ENCODE results near the gene SPECC1. TPM values are rescaled to one million over a fixed set of nuclear protein-coding genes. Genes with fewer than 3 reads are reported as not detected.
"Not testable (repeated sequence)": the region's sequence is repeated elsewhere in the genome, so short reads cannot be mapped to it uniquely, and the experiment has no call there.

Gene SPECC1
- total and polyA plus RNA-seq, 2 of the 13 experiments (the other 11 are each of a cell fraction or from before 2014, with no cell fraction given), result 2.3 to 6.9 TPM

DNA sequence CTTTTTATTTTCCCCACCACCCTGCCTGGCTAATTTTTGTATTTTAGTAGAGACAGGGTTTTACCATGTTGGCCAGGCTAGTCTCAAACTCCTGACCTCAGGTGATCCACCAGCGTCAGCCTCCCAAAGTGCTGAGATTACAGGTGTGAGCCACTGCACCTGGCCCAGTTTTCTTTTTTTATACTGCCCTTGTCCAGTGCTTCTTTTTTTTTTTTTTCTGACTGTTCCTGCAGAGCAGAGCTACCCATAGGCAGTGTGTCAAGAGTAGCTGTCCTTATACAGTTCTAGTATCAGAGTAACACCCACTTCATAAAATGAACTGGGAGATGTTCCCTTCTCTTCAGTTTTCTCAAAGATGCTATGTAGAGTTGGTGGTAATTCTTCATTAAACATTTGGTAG lies 28.1 kb downstream of the SPECC1 start:
- H3K27me3 ChIP-seq (ENCODE audit: control insufficient read depth in 1 of 2, insufficient read depth in 2 of 2, low read length in 2 of 2); H3K4me2 ChIP-seq (ENCODE audit: low read depth, low read length); H3K79me2 ChIP-seq (ENCODE audit: insufficient read depth, low read length); FAIRE-seq; H4K20me1 ChIP-seq (ENCODE audit: insufficient read depth, low read length); H3K27ac ChIP-seq (ENCODE audit: extremely low read length, insufficient read depth, low read length); DNase-seq (ENCODE audit: low spot score); H3K9ac ChIP-seq (ENCODE audit: insufficient read depth, low read depth, low read length); intact Hi-C loops (cut with micrococcal nuclease; ENCODE audit: unreplicated experiment); POLR2A ChIA-PET; H3K4me3 ChIP-seq (replicated peaks in 1 of 3; ENCODE audit: insufficient read depth in 1 of 3, low read depth in 2 of 3, low read length in 3 of 3); H3K4me1 ChIP-seq (ENCODE audit: insufficient read depth, low read length); ATAC-seq; H3K9me3 ChIP-seq (ENCODE audit: low read length); CTCF ChIA-PET (ENCODE audit: low intra/inter-chr PET ratio, low total read pairs); BruUV-seq (replicated peaks); H2AFZ ChIP-seq (ENCODE audit: low read length); in situ Hi-C loops (cut with HindIII; ENCODE audit: extremely low pct_ligation_motif_present, low pct_unique_long_range_greater_than_20kb); H3K36me3 ChIP-seq (replicated peaks in 1 of 2; ENCODE audit: control insufficient read depth in 1 of 2, insufficient read depth in 2 of 2, low read length in 2 of 2): not testable (repeated sequence)
- WGBS (ENCODE audit: low lambda C conversion rate), result 3% methylated on average over 1 of the region's 1 CpG

GRCh38 chr17:20039037-20039436 lies 29.9 kb downstream of the SPECC1 start:
- 0% methylated on average over 2 of the region's 2 CpGs for WGBS (ENCODE audit: low lambda C conversion rate)
- CTCF ChIA-PET (ENCODE audit: low intra/inter-chr PET ratio, low total read pairs), result no interaction called here
- Histone ChIP-seq H3K4me3 (replicated peaks in 1 of 3; ENCODE audit: insufficient read depth in 1 of 3, low read depth in 2 of 3, low read length in 3 of 3) (no peak overlapping the region), H3K4me1 (ENCODE audit: insufficient read depth, low read length) (no peaks in the 10 kb centered on the region), H3K9me3 (ENCODE audit: low read length) (no peaks in the 10 kb centered on the region), H3K27ac (ENCODE audit: extremely low read length, insufficient read depth, low read length) (no peak overlapping the region), H3K36me3 (replicated peaks in 1 of 2; ENCODE audit: control insufficient read depth in 1 of 2, insufficient read depth in 2 of 2, low read length in 2 of 2) (no peaks in the 10 kb centered on the region), H4K20me1 (ENCODE audit: insufficient read depth, low read length) (no peaks in the 10 kb centered on the region), H3K9ac (ENCODE audit: insufficient read depth, low read depth, low read length) (no peak overlapping the region), H3K4me2 (ENCODE audit: low read depth, low read length) (no peak overlapping the region), H2AFZ (ENCODE audit: low read length) (no peak overlapping the region), H3K79me2 (ENCODE audit: insufficient read depth, low read length) (no peaks in the 10 kb centered on the region), H3K27me3 (ENCODE audit: control insufficient read depth in 1 of 2, insufficient read depth in 2 of 2, low read length in 2 of 2) (peaks cover 0 to 13% of the 10 kb centered on the region in 2 experiments; a peak in 2 of 5 replicates)
- no peak for DNase-seq (ENCODE audit: low spot score)
- TF ChIP-seq SMAD1 (CRISPR knock-in tag; IDR thresholded peaks at IDR 0.05; ENCODE audit: borderline replicate concordance, low read depth) (no peak), GPN1 (CRISPR knock-in tag; IDR thresholded peaks at IDR 0.05; ENCODE audit: borderline replicate concordance) (no peak), SCMH1 (CRISPR knock-in tag; IDR thresholded peaks at IDR 0.05; ENCODE audit: borderline replicate concordance) (no peak), NRL (CRISPR knock-in tag; IDR thresholded peaks at IDR 0.05; ENCODE audit: borderline replicate concordance) (no peak), ZNF629 (CRISPR knock-in tag; conservative IDR thresholded peaks at IDR 0.05) (no peak), HDAC6 (IDR thresholded peaks at IDR 0.05; ENCODE audit: low read depth, low read length) (no peak), THYN1 (CRISPR knock-in tag; IDR thresholded peaks at IDR 0.05; ENCODE audit: borderline replicate concordance, low read depth) (no peak), IRX3 (CRISPR knock-in tag; IDR thresholded peaks at IDR 0.05; ENCODE audit: borderline replicate concordance, low read depth) (no peak), ERF (CRISPR knock-in tag; IDR thresholded peaks at IDR 0.05) (no peak), ZNF563 (CRISPR knock-in tag; IDR thresholded peaks at IDR 0.05) (no peak), ZNF773 (CRISPR knock-in tag; IDR thresholded peaks at IDR 0.05; ENCODE audit: borderline replicate concordance) (no peak), ZSCAN21 (CRISPR knock-in tag; IDR thresholded peaks at IDR 0.05; ENCODE audit: borderline replicate concordance) (no peak), EEA1 (CRISPR knock-in tag; IDR thresholded peaks at IDR 0.05; ENCODE audit: borderline replicate concordance) (no peak)
- TF ChIP-seq, protein P1, sequence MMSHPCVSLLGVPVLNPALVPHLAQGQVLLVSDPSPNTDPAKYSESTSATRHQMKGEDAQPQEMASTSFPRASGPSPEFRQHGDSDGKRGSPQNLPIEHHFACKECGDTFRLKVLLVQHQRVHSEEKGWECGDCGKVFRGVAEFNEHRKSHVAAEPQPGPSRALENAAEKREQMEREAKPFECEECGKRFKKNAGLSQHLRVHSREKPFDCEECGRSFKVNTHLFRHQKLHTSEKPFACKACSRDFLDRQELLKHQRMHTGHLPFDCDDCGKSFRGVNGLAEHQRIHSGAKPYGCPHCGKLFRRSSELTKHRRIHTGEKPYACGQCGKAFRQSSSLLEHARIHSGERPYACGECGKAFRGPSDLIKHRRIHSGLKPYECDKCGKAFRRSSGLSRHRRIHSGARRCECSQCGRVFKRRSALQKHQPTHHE (CRISPR knock-in tag; IDR thresholded peaks at IDR 0.05; ENCODE audit: borderline replicate concordance), result no peak
- TF ChIP-seq, protein P2, sequence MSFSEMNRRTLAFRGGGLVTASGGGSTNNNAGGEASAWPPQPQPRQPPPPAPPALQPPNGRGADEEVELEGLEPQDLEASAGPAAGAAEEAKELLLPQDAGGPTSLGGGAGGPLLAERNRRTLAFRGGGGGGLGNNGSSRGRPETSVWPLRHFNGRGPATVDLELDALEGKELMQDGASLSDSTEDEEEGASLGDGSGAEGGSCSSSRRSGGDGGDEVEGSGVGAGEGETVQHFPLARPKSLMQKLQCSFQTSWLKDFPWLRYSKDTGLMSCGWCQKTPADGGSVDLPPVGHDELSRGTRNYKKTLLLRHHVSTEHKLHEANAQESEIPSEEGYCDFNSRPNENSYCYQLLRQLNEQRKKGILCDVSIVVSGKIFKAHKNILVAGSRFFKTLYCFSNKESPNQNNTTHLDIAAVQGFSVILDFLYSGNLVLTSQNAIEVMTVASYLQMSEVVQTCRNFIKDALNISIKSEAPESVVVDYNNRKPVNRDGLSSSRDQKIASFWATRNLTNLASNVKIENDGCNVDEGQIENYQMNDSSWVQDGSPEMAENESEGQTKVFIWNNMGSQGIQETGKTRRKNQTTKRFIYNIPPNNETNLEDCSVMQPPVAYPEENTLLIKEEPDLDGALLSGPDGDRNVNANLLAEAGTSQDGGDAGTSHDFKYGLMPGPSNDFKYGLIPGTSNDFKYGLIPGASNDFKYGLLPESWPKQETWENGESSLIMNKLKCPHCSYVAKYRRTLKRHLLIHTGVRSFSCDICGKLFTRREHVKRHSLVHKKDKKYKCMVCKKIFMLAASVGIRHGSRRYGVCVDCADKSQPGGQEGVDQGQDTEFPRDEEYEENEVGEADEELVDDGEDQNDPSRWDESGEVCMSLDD (CRISPR knock-in tag; IDR thresholded peaks at IDR 0.05; ENCODE audit: borderline replicate concordance), result no peak
- POLR2A ChIA-PET, result no interaction called here
- ATAC-seq, result no peak
- FAIRE-seq, result no peak
- intact Hi-C loops (cut with micrococcal nuclease; ENCODE audit: unreplicated experiment) (no loop called here), in situ Hi-C loops (cut with HindIII; ENCODE audit: extremely low pct_ligation_motif_present, low pct_unique_long_range_greater_than_20kb) (no loop called here)
- BruUV-seq (replicated peaks), result no TSS peak
